SK-N-SH (cell line): Measurements from ENCODE around the gene DNAJB7.

ENCODE experiments used
- CHD2 ChIP-seq: fragments of 150-350 bp; IDR thresholded peaks from 2 replicates; pipeline ENCODE4 v1.6.1; 2018; ENCODE audit warnings: low read length; ENCODE audit not compliant: partially characterized antibody
- FOXJ3 ChIP-seq: sonication (generic); formaldehyde crosslinking; IDR thresholded peaks from 2 replicates; pipeline ENCODE4 v1.5.1; 2020; ENCODE audit warnings: mild to moderate bottlenecking, missing genetic modification reagents
- RCOR1 ChIP-seq: fragments of 150-350 bp; IDR thresholded peaks from 2 replicates; pipeline ENCODE4 v1.6.1; 2017; ENCODE audit warnings: antibody characterized with exemption, low read length
- TF ChIP-seq, protein P1 (sequence below): fragments of 200-600 bp; sonication (generic); IDR thresholded peaks from 2 replicates; pipeline ENCODE4 v1.6.1; 2017; ENCODE audit warnings: antibody characterized with exemption, mild to moderate bottlenecking, moderate library complexity
- TF ChIP-seq, protein P2 (sequence below): fragments of 150-350 bp; IDR thresholded peaks from 2 replicates; pipeline ENCODE4 v1.6.1; 2016; ENCODE audit warnings: mild to moderate bottlenecking, low read depth, low read length

DNA sequence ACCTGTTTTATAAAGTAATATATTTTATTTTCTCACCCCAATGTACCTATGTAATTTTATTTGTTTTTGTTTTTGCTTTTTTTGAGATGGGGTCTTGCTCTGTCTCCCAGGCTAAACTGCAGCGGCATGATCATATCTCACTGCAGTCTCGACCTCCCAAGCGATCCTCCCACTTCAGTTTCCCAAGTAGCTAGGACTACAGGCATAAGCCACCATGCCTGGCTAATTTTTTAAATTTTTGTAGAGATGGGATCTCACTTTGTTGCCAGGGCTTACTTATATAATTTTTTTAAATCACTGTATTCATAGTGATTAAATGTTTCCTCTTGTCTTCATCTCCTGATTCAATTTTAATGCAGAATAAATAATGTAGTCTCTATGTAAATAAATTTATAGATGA, 13.2 kb upstream of the DNAJB7 start:
- TF ChIP-seq CHD2 (no peak), RCOR1 (no peak), FOXJ3 (no peak)
- TF ChIP-seq, protein P1, sequence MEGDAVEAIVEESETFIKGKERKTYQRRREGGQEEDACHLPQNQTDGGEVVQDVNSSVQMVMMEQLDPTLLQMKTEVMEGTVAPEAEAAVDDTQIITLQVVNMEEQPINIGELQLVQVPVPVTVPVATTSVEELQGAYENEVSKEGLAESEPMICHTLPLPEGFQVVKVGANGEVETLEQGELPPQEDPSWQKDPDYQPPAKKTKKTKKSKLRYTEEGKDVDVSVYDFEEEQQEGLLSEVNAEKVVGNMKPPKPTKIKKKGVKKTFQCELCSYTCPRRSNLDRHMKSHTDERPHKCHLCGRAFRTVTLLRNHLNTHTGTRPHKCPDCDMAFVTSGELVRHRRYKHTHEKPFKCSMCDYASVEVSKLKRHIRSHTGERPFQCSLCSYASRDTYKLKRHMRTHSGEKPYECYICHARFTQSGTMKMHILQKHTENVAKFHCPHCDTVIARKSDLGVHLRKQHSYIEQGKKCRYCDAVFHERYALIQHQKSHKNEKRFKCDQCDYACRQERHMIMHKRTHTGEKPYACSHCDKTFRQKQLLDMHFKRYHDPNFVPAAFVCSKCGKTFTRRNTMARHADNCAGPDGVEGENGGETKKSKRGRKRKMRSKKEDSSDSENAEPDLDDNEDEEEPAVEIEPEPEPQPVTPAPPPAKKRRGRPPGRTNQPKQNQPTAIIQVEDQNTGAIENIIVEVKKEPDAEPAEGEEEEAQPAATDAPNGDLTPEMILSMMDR = no peak
- TF ChIP-seq, protein P2, sequence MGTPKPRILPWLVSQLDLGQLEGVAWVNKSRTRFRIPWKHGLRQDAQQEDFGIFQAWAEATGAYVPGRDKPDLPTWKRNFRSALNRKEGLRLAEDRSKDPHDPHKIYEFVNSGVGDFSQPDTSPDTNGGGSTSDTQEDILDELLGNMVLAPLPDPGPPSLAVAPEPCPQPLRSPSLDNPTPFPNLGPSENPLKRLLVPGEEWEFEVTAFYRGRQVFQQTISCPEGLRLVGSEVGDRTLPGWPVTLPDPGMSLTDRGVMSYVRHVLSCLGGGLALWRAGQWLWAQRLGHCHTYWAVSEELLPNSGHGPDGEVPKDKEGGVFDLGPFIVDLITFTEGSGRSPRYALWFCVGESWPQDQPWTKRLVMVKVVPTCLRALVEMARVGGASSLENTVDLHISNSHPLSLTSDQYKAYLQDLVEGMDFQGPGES = no peak
